Esophagus muscularis mucosa (tissue), 4 donors: ENCODE data around the gene UGCG. TPM values are rescaled to one million over a fixed set of nuclear protein-coding genes. Genes with fewer than 3 reads are reported as not detected.

Experiments
- DNase-seq: peaks from one replicate; pipeline ENCODE4 v3.0.0-alpha.2; 2017; ENCODE audit errors: extremely low spot score
- H3K27ac ChIP-seq, 4 donors: fragments of 200-600 bp; sonication (generic); replicated peaks in 1 of 4; 1 replicate in 3 of 4; 2 replicates in 1 of 4; pipeline ENCODE4 v1.5.1; 2016 to 2019; ENCODE audit warnings: mild to moderate bottlenecking in 1 of 4
- H3K27me3 ChIP-seq, 4 donors: fragments of 200-600 bp; sonication (generic); one replicate each; pipeline versions ENCODE4 v1.5.1 to v1.6.0; 2016 to 2019
- H3K36me3 ChIP-seq, 4 donors: fragments of 200-600 bp; sonication (generic); one replicate each; pipeline ENCODE4 v1.5.1; 2016 to 2019
- H3K4me1 ChIP-seq, 4 donors: fragments of 200-600 bp; sonication (generic); one replicate each; pipeline ENCODE4 v1.5.1; 2016 to 2019
- H3K4me3 ChIP-seq, 4 donors: fragments of 200-600 bp; sonication (generic); 1 replicate in 2 of 4; 2 replicates in 2 of 4; pipeline ENCODE4 v1.5.1; 2016 to 2019; ENCODE audit warnings: mild to moderate bottlenecking in 4 of 4, moderate library complexity in 1 of 4
- H3K9me3 ChIP-seq, 4 donors: fragments of 200-600 bp; sonication (generic); 1 replicate in 3 of 4; 2 replicates in 1 of 4; pipeline ENCODE4 v1.5.1; 2016 to 2019
- CTCF ChIP-seq, 3 experiments: fragments of 200-600 bp in 2 of 3; fragments of 450-650 bp in 1 of 3; sonication (generic) in 2 of 3; IDR thresholded peaks; one replicate each; pipeline ENCODE4 v1.5.1; 2017 to 2019; ENCODE audit warnings: antibody characterized with exemption in 3 of 3, mild to moderate bottlenecking in 2 of 3, moderate library complexity in 1 of 3
- EP300 ChIP-seq: sonication (generic); formaldehyde crosslinking; IDR thresholded peaks from one replicate; pipeline ENCODE4 v1.6.1; 2017; ENCODE audit warnings: antibody characterized with exemption
- POLR2A ChIP-seq: fragments of 450-650 bp; IDR thresholded peaks from one replicate; pipeline ENCODE4 v1.6.1; 2017; ENCODE audit warnings: antibody characterized with exemption, moderate library complexity, mild to moderate bottlenecking, low read depth
- POLR2AphosphoS5 ChIP-seq, 2 donors: sonication (generic); formaldehyde crosslinking; IDR thresholded peaks; one replicate each; pipeline ENCODE4 v1.6.1; 2017; ENCODE audit warnings: antibody characterized with exemption in 2 of 2
- WGBS: methylation state at CpG from one replicate; pipeline ENCODE4 v1.1.5; 2018; 5-methylcytosine and 5-hydroxymethylcytosine counted together
- intact Hi-C: fragments of 100-400 bp; cut with DNase I; formaldehyde crosslinking; loops from one replicate; pipeline ENCODE4 v1.15.1; 2023
- total RNA-seq, 4 donors: library from RNA; depleted of rRNA; stranded (reverse); fragments of >200 nt; gene quantifications; one replicate each; pipeline versions ENCODE4 v1.1.0 to v1.2.1, GENCODE V29; 2016

Gene UGCG
- total RNA-seq, 4 donors from 2014 or later, result 24.5 to 87.8 (median 33.5) TPM

GRCh38 chr9:111907147-111907546, 10.5 kb downstream of the UGCG start:
- DNase-seq, result no peak
- no peaks in the 10 kb centered on the region for H3K36me3 ChIP-seq
- H3K4me3 ChIP-seq, result no peak overlapping the region
- no peaks in the 10 kb centered on the region for H3K27me3 ChIP-seq
- H3K9me3 ChIP-seq, result no peaks in the 10 kb centered on the region
- H3K4me1 ChIP-seq, result peaks cover 46 to 75% (median 74%) of the 10 kb centered on the region in 4 donors
- TF ChIP-seq CTCF (IDR thresholded peaks at IDR 0.05), result no peak
- no peak for TF ChIP-seq EP300
- TF ChIP-seq POLR2AphosphoS5 (IDR thresholded peaks at IDR 0.05), result no peak
- TF ChIP-seq POLR2A, result no peak
- no peak overlapping the region for H3K27ac ChIP-seq
- 95% methylated on average over 5 of the region's 5 CpGs for WGBS
- intact Hi-C loops, result no loop called here

- Histone ChIP-seq H3K36me3 (no peaks in the 10 kb centered on the region), H3K4me3 (no peak overlapping the region), H3K27me3 (no peaks in the 10 kb centered on the region), H3K9me3 (no peaks in the 10 kb centered on the region), H3K4me1 (peaks cover 36 to 74% (median 69%) of the 10 kb centered on the region in 4 donors), H3K27ac (no peak overlapping the region)
- intact Hi-C loops, result no loop called here
- 76% methylated on average over 3 of the region's 3 CpGs for whole genome bisulfite sequencing
- no peak for TF ChIP-seq CTCF (IDR thresholded peaks at IDR 0.05)
- TF ChIP-seq POLR2AphosphoS5 (IDR thresholded peaks at IDR 0.05), result no peak
- TF ChIP-seq POLR2A, result no peak
- TF ChIP-seq EP300, result no peak
- DNase-seq, result no peak
These were observed 12.8 kb downstream of the UGCG start for GRCh38 chr9:111909444-111909843.

- Histone ChIP-seq H3K36me3 (no peaks in the 10 kb centered on the region), H3K27ac (no peak overlapping the region), H3K4me3 (no peak overlapping the region), H3K27me3 (no peaks in the 10 kb centered on the region), H3K4me1 (peaks cover 41 to 76% (median 71%) of the 10 kb centered on the region in 4 donors), H3K9me3 (no peaks in the 10 kb centered on the region)
- TF ChIP-seq CTCF (IDR thresholded peaks at IDR 0.05), result no peak
- no peak for TF ChIP-seq EP300
- TF ChIP-seq POLR2AphosphoS5 (IDR thresholded peaks at IDR 0.05), result no peak
- WGBS, result 81% methylated on average over 6 of the region's 6 CpGs
- intact Hi-C loops, result no loop called here
- no peak for DNase-seq
These were observed 13.8 kb downstream of the UGCG start for GRCh38 chr9:111910428-111910827.

- intact Hi-C loops, result no loop called here
- TF ChIP-seq POLR2A, result no peak
- TF ChIP-seq CTCF (IDR thresholded peaks at IDR 0.05), result no peak
- no peak for TF ChIP-seq EP300
- TF ChIP-seq POLR2AphosphoS5 (IDR thresholded peaks at IDR 0.05), result no peak
- Histone ChIP-seq H3K9me3 (no peaks in the 10 kb centered on the region), H3K36me3 (peaks cover 0 to 12% (median 3%) of the 10 kb centered on the region in 4 donors), H3K4me3 (no peak overlapping the region), H3K27ac (no peak overlapping the region), H3K4me1 (peaks cover 46 to 80% (median 70%) of the 10 kb centered on the region in 4 donors), H3K27me3 (no peaks in the 10 kb centered on the region)
- no peak for DNase-seq
- WGBS, result 88% methylated on average over 6 of the region's 6 CpGs
These were observed 16.5 kb downstream of the UGCG start for GRCh38 chr9:111913159-111913558.

GRCh38 chr9:111914749-111915424, 18.3 kb downstream of the UGCG start:
- H3K27me3 ChIP-seq, result no peaks in the 10 kb centered on the region
- H3K27ac ChIP-seq, result no peak overlapping the region
- intact Hi-C loops, result no loop called here
- H3K36me3 ChIP-seq, result peaks cover 0 to 23% (median 4%) of the 10 kb centered on the region in 4 donors
- TF ChIP-seq EP300, result no peak
- TF ChIP-seq POLR2AphosphoS5 (IDR thresholded peaks at IDR 0.05), result no peak
- no peak for TF ChIP-seq POLR2A
- no peak for TF ChIP-seq CTCF (IDR thresholded peaks at IDR 0.05)
- 44% methylated on average over 4 of the region's 4 CpGs for WGBS
- H3K9me3 ChIP-seq, result no peaks in the 10 kb centered on the region
- peaks cover 29 to 64% (median 56%) of the 10 kb centered on the region in 4 donors for H3K4me1 ChIP-seq
- H3K4me3 ChIP-seq, result no peak overlapping the region
- DNase-seq, result no peak
